HepG2 (cell line): ENCODE data around the gene GPR39. TPM values are rescaled to one million over a fixed set of nuclear protein-coding genes. Genes with fewer than 3 reads are reported as not detected.

Experiments
- ATAC-seq: fragments of 200-7000 bp; cut with Tn5 transposase; 3 replicates; pipeline ENCODE4 v1.9.1; 2020; ENCODE audit warnings: mild to moderate bottlenecking, moderate library complexity
- BruUV-seq: library from RNA; stranded (reverse); fragments of 400-500 nt; replicated peaks from 2 replicates; lab custom pipeline; 2021; lab: Mats Ljungman, UMichigan
- CTCF ChIA-PET: fragments of 300-600 bp; formaldehyde crosslinking; extraction: SDS; loops from one replicate; lab custom pipeline; 2021; ENCODE audit warnings: low total read pairs, inconsistent platforms, low intra/inter-chr PET ratio; lab: Yijun Ruan, JAX
- POLR2A ChIA-PET: fragments of 350-600 bp; sonication (Branson Sonifier 250); formaldehyde crosslinking; loops from one replicate; lab custom pipeline; 2020; ENCODE audit warnings: antibody characterized with exemption, inconsistent platforms; lab: Yijun Ruan, JAX
- DNase-seq: peaks from one replicate; pipeline ENCODE4 v3.0.0-alpha.2; 2015; ENCODE audit warnings: low spot score
- FAIRE-seq: peaks from 3 replicates; lab custom pipeline; 2011; peaks lifted over from hg19 to GRCh38; lab: Jason Lieb, UNC
- H2AFZ ChIP-seq: one replicate; pipeline ENCODE4 v1.6.1; 2011; ENCODE audit warnings: low read length, inconsistent platforms
- H3K27ac ChIP-seq: fragments of 300-600 bp; 3 replicates; pipeline ENCODE4 v1.8.0; 2011; ENCODE audit warnings: mixed run types, mild to moderate bottlenecking, mixed read lengths, low read length, inconsistent platforms; ENCODE audit not compliant: insufficient read depth; ENCODE audit errors: extremely low read length
- H3K27me3 ChIP-seq, 2 experiments: fragments of 200-600 bp in 1 of 2; 2 replicates in 1 of 2; 3 replicates in 1 of 2; pipeline versions ENCODE4 v1.6.0 to v1.8.0; 2011; ENCODE audit warnings: low read length in 2 of 2, mild to moderate bottlenecking in 2 of 2, moderate library complexity in 2 of 2, inconsistent platforms in 1 of 2; ENCODE audit not compliant: insufficient read depth in 2 of 2, control insufficient read depth in 1 of 2
- H3K36me3 ChIP-seq, 2 experiments: fragments of 200-600 bp in 1 of 2; replicated peaks in 1 of 2; 2 replicates in 1 of 2; 3 replicates in 1 of 2; pipeline versions ENCODE4 v1.5.1 to v1.8.0; 2011; ENCODE audit warnings: low read length in 2 of 2, inconsistent platforms in 1 of 2; ENCODE audit not compliant: insufficient read depth in 2 of 2, control insufficient read depth in 1 of 2
- H3K4me1 ChIP-seq: 2 replicates; pipeline ENCODE4 v1.5.1; 2012; ENCODE audit warnings: low read length, inconsistent platforms; ENCODE audit not compliant: insufficient read depth
- H3K4me2 ChIP-seq: 2 replicates; pipeline ENCODE4 v1.6.0; 2011; ENCODE audit warnings: low read depth, low read length, inconsistent platforms
- H3K4me3 ChIP-seq, 3 experiments: fragments of 200-600 bp in 1 of 3; sonication (generic), shearing (Covaris generic) in 1 of 3; replicated peaks in 1 of 3; 2 replicates each; pipeline ENCODE4 v1.5.1; 2011 to 2016; ENCODE audit warnings: low read length in 3 of 3, inconsistent platforms in 2 of 3, low read depth in 2 of 3, mild to moderate bottlenecking in 2 of 3, control low read depth in 1 of 3, mixed read lengths in 1 of 3; ENCODE audit not compliant: insufficient read depth in 1 of 3
- H3K79me2 ChIP-seq: one replicate; pipeline ENCODE4 v1.6.1; 2011; ENCODE audit warnings: low read length, inconsistent platforms; ENCODE audit not compliant: insufficient read depth
- H3K9ac ChIP-seq: 2 replicates; pipeline ENCODE4 v1.6.0; 2011; ENCODE audit warnings: mild to moderate bottlenecking, low read depth, low read length, inconsistent platforms; ENCODE audit not compliant: insufficient read depth
- H3K9me3 ChIP-seq: 2 replicates; pipeline ENCODE4 v1.5.1; 2012; ENCODE audit warnings: mild to moderate bottlenecking, low read length
- H4K20me1 ChIP-seq: 2 replicates; pipeline ENCODE4 v1.6.0; 2011; ENCODE audit warnings: inconsistent platforms, mild to moderate bottlenecking, low read length, moderate library complexity; ENCODE audit not compliant: insufficient read depth
- ATM ChIP-seq: fragments of 450-650 bp; IDR thresholded peaks from 2 replicates; pipeline ENCODE4 v1.7.1; 2017; ENCODE audit warnings: mild to moderate bottlenecking, borderline replicate concordance
- BRF2 ChIP-seq: sonication (generic); formaldehyde crosslinking; IDR thresholded peaks from 2 replicates; pipeline ENCODE4 v1.8.1; 2022; ENCODE audit warnings: mild to moderate bottlenecking, missing genetic modification reagents
- CTCF ChIP-seq: sonication (generic); formaldehyde crosslinking; IDR thresholded peaks from 2 replicates; pipeline ENCODE4 v1.5.0; 2020; ENCODE audit warnings: mild to moderate bottlenecking, missing genetic modification reagents, moderate library complexity
- GFI1 ChIP-seq: sonication (generic); formaldehyde crosslinking; IDR thresholded peaks from 2 replicates; pipeline ENCODE4 v1.5.0; 2020; ENCODE audit warnings: missing genetic modification reagents, mild to moderate bottlenecking, borderline replicate concordance
- HHEX ChIP-seq: IDR thresholded peaks from 2 replicates; pipeline ENCODE4 v1.6.1; 2016; ENCODE audit warnings: control low read depth
- JUNB ChIP-seq: sonication (generic); formaldehyde crosslinking; IDR thresholded peaks from 2 replicates; pipeline ENCODE4 v1.8.0; 2022; ENCODE audit warnings: missing genetic modification reagents, mild to moderate bottlenecking, borderline replicate concordance
- MAFK ChIP-seq, 2 experiments: IDR thresholded peaks in 1 of 2; conservative IDR thresholded peaks in 1 of 2; 2 replicates each; pipeline ENCODE4 v1.6.1; 2011; ENCODE audit warnings: improper control_type of control experiment in 2 of 2, low read length in 2 of 2
- MIXL1 ChIP-seq: IDR thresholded peaks from 2 replicates; pipeline ENCODE4 v1.6.1; 2016
- PREB ChIP-seq: sonication (generic); formaldehyde crosslinking; IDR thresholded peaks from 2 replicates; pipeline ENCODE4 v1.4.0; 2020; ENCODE audit warnings: missing genetic modification reagents
- SALL1 ChIP-seq: sonication (generic); formaldehyde crosslinking; IDR thresholded peaks from 2 replicates; pipeline ENCODE4 v1.8.0; 2022; ENCODE audit warnings: mild to moderate bottlenecking, missing genetic modification reagents
- STAT6 ChIP-seq: sonication (generic); formaldehyde crosslinking; IDR thresholded peaks from 2 replicates; pipeline ENCODE4 v1.4.0; 2020; ENCODE audit warnings: missing genetic modification reagents, mild to moderate bottlenecking, borderline replicate concordance
- TCF7L2 ChIP-seq: IDR thresholded peaks from 2 replicates; pipeline ENCODE4 v1.6.1; 2011; ENCODE audit warnings: mild to moderate bottlenecking, low read depth, low read length, moderate library complexity
- ZBTB42 ChIP-seq: sonication (generic); formaldehyde crosslinking; IDR thresholded peaks from 2 replicates; pipeline ENCODE4 v1.5.0; 2020; ENCODE audit warnings: mild to moderate bottlenecking, missing genetic modification reagents
- ZNF180 ChIP-seq: sonication (generic); formaldehyde crosslinking; IDR thresholded peaks from 2 replicates; pipeline ENCODE4 v1.4.0; 2020; ENCODE audit warnings: low read depth, missing genetic modification reagents, borderline replicate concordance
- ZNF557 ChIP-seq: sonication (generic); formaldehyde crosslinking; IDR thresholded peaks from 2 replicates; pipeline ENCODE4 v1.4.0; 2020; ENCODE audit warnings: missing genetic modification reagents
- WGBS: methylation state at CpG from one replicate; pipeline ENCODE4 v1.1.6; 2017; ENCODE audit warnings: low lambda C conversion rate; 5-methylcytosine and 5-hydroxymethylcytosine counted together
- in situ Hi-C: cut with HindIII; loops from 2 replicates; pipeline ENCODE4 v1.10.0; 2017; ENCODE audit warnings: low pct_unique_long_range_greater_than_20kb; ENCODE audit not compliant: extremely low pct_ligation_motif_present
- intact Hi-C: fragments of 100-400 bp; cut with micrococcal nuclease; formaldehyde crosslinking; loops from one replicate; pipeline ENCODE4 v1.10.0; 2022; ENCODE audit not compliant: unreplicated experiment
- polyA plus RNA-seq, 8 experiments: library from polyadenylated mRNA; depleted of rRNA in 3 of 8; stranded (reverse) in 7 of 8; unstranded in 1 of 8; fragments of >200 nt; fragmentation: Illumina TruSeq in 4 of 8; extraction: Trizol in 4 of 8; gene quantifications; 2 replicates each; pipeline versions ENCODE4 v1.2.1 to v1.2.3, GENCODE V29; 2011 to 2016; ENCODE audit warnings: low read depth in 4 of 8, missing spikeins in 1 of 8, mixed read lengths in 1 of 8; ENCODE audit not compliant: insufficient read depth in 1 of 8
- total RNA-seq, 5 experiments: library from RNA; depleted of rRNA; stranded (reverse); fragments of >200 nt; fragmentation: Illumina TruSeq; extraction: Trizol; gene quantifications; 2 replicates each; pipeline ENCODE4 v1.2.3, GENCODE V29; 2016; ENCODE audit warnings: low read depth in 1 of 5

GPR39 gene
- total and polyA plus RNA-seq, 2 of the 13 experiments (the other 11 are each of a cell fraction or from before 2014, with no cell fraction given): 0.16 to 0.62 TPM

GRCh38 chr2:132651115-132652045 lies 234.8 kb downstream of the GPR39 start:
- H4K20me1 ChIP-seq: no peaks in the 10 kb centered on the region
- H3K9me3 ChIP-seq: no peaks in the 10 kb centered on the region
- no peaks in the 10 kb centered on the region for H3K27me3 ChIP-seq
- WGBS: 17% methylated on average over 12 of the region's 12 CpGs
- peak; percentile 99 for ATAC-seq
- H3K79me2 ChIP-seq: no peaks in the 10 kb centered on the region
- intact Hi-C loops: loop anchor here (1.0 to 10.0 kb wide), 4 partner anchors 104 to 1193 kb away; no protein-coding TSS in a partner anchor
- H3K4me2 ChIP-seq: no peak overlapping the region
- H3K36me3 ChIP-seq: no peaks in the 10 kb centered on the region
- no peak overlapping the region for H3K9ac ChIP-seq
- H2AFZ ChIP-seq: no peak overlapping the region
- H3K4me3 ChIP-seq: no peak overlapping the region
- in situ Hi-C loops: loop anchor here (10.0 to 25.0 kb wide), 2 partner anchors 511 to 1193 kb away; no protein-coding TSS in a partner anchor
- ChIA-PET POLR2A (no interaction called here), CTCF (interaction anchor here (0.9 to 1.5 kb wide), 2 partner anchors 520 to 1193 kb away, joined by 3 to 10 read pairs; no protein-coding TSS in a partner anchor)
- peak; percentile 59 for DNase-seq
- no peaks in the 10 kb centered on the region for H3K4me1 ChIP-seq
- no TSS peak for BruUV-seq
- H3K27ac ChIP-seq: no peak overlapping the region
- FAIRE-seq: peak; percentile 64
- TF ChIP-seq STAT6 (CRISPR knock-in tag) (no peak), MAFK (conservative IDR thresholded peaks at IDR 0.05 in 1 of 2, IDR thresholded peaks at IDR 0.05 in 1 of 2; ENCODE audit: low read length in 2 of 2) (no peak), HHEX (CRISPR knock-in tag) (no peak), GFI1 (CRISPR knock-in tag) (no peak), PREB (CRISPR knock-in tag) (no peak), BRF2 (CRISPR knock-in tag) (no peak), JUNB (CRISPR knock-in tag) (no peak), ZNF180 (CRISPR knock-in tag) (no peak), MIXL1 (CRISPR knock-in tag) (no peak), ZNF557 (CRISPR knock-in tag) (no peak), CTCF (peak; percentile 76), SALL1 (CRISPR knock-in tag) (no peak), ATM (no peak), TCF7L2 (no peak), ZBTB42 (CRISPR knock-in tag) (no peak)
